Neural progenitor cell (in vitro differentiated cells): ENCODE results near the gene PIP4K2C. TPM values are rescaled to one million over a fixed set of nuclear protein-coding genes. Genes with fewer than 3 reads are reported as not detected.

Experiments used
- DNase-seq: peaks from one replicate; pipeline ENCODE4 v3.0.0-alpha.2; 2016; ENCODE audit warnings: low spot score
- H2AFZ ChIP-seq: fragments of 200-600 bp; sonication (generic); replicated peaks from 2 replicates; pipeline ENCODE4 v1.6.1; 2016; ENCODE audit warnings: antibody characterized with exemption
- H3F3A ChIP-seq: fragments of 200-600 bp; sonication (generic); 2 replicates; pipeline ENCODE4 v1.6.1; 2016; ENCODE audit warnings: antibody characterized with exemption, low read depth
- H3K27ac ChIP-seq: fragments of 200-600 bp; sonication (generic); 2 replicates; pipeline ENCODE4 v1.5.1; 2016; ENCODE audit warnings: mild to moderate bottlenecking
- H3K27me3 ChIP-seq: fragments of 200-600 bp; sonication (generic); 2 replicates; pipeline ENCODE4 v1.6.1; 2016; ENCODE audit warnings: mild to moderate bottlenecking, moderate library complexity
- H3K36me3 ChIP-seq: fragments of 200-600 bp; sonication (generic); 2 replicates; pipeline ENCODE4 v1.5.1; 2016
- H3K4me1 ChIP-seq: fragments of 200-600 bp; sonication (generic); 2 replicates; pipeline ENCODE4 v1.6.1; 2016; ENCODE audit warnings: mixed run types
- H3K4me2 ChIP-seq: fragments of 200-600 bp; sonication (generic); 2 replicates; pipeline ENCODE4 v1.6.1; 2016
- H3K4me3 ChIP-seq: fragments of 200-600 bp; sonication (generic); 2 replicates; pipeline ENCODE4 v1.5.1; 2016
- H3K79me2 ChIP-seq: fragments of 200-600 bp; sonication (generic); 2 replicates; pipeline ENCODE4 v1.6.1; 2016; ENCODE audit warnings: low read depth
- H3K9ac ChIP-seq: fragments of 200-600 bp; sonication (generic); 2 replicates; pipeline ENCODE4 v1.6.1; 2016
- H3K9me3 ChIP-seq: fragments of 200-600 bp; sonication (generic); 2 replicates; pipeline ENCODE4 v1.5.1; 2016; ENCODE audit warnings: low read depth
- H4K20me1 ChIP-seq: fragments of 200-600 bp; sonication (generic); 2 replicates; pipeline ENCODE4 v1.6.1; 2016; ENCODE audit warnings: low read depth
- H3K27ac Mint-ChIP-seq: 3 replicates; pipeline ENCODE4 v1.8.0; 2021; ENCODE audit warnings: mixed read lengths
- H3K27me3 Mint-ChIP-seq: 2 replicates; pipeline ENCODE4 v1.8.0; 2022; ENCODE audit warnings: low read depth, mild to moderate bottlenecking, inconsistent platforms, moderate library complexity, mixed read lengths; ENCODE audit not compliant: insufficient read depth
- H3K36me3 Mint-ChIP-seq: 3 replicates; pipeline ENCODE4 v1.8.0; 2021; ENCODE audit warnings: mixed read lengths
- H3K4me1 Mint-ChIP-seq: 3 replicates; pipeline ENCODE4 v1.8.0; 2021; ENCODE audit warnings: mixed read lengths
- H3K4me3 Mint-ChIP-seq: 3 replicates; pipeline ENCODE4 v1.8.0; 2021; ENCODE audit warnings: mild to moderate bottlenecking, moderate library complexity, mixed read lengths
- H3K9me3 Mint-ChIP-seq: 3 replicates; pipeline ENCODE4 v1.8.0; 2020; ENCODE audit warnings: mixed read lengths
- CTCF ChIP-seq: fragments of 200-600 bp; sonication (generic); IDR thresholded peaks from 2 replicates; pipeline ENCODE4 v1.5.1; 2017; ENCODE audit warnings: antibody characterized with exemption, mild to moderate bottlenecking
- EZH2 ChIP-seq: fragments of 200-600 bp; sonication (generic); IDR thresholded peaks from 2 replicates; pipeline ENCODE4 v1.6.1; 2017; ENCODE audit warnings: antibody characterized with exemption, mild to moderate bottlenecking, moderate library complexity
- EZH2phosphoT487 ChIP-seq: fragments of 200-600 bp; sonication (generic); IDR thresholded peaks from 2 replicates; pipeline ENCODE4 v1.6.1; 2017; ENCODE audit warnings: antibody characterized with exemption
- total RNA-seq: library from RNA; depleted of rRNA; stranded (reverse); fragments of >200 nt; gene quantifications from 2 replicates; pipeline ENCODE4 v1.2.3, GENCODE V29; 2015; ENCODE audit warnings: low replicate concordance

The PIP4K2C gene
- total RNA-seq, 1 donor from 2014 or later = 15.5 TPM

- H3K4me3 ChIP-seq = no peak overlapping the region
- H2AFZ ChIP-seq = no peak overlapping the region
- Mint-ChIP-seq H3K27me3 (peaks cover 7% of the 10 kb centered on the region), H3K4me1 (no peaks in the 10 kb centered on the region), H3K27ac (no peak overlapping the region), H3K4me3 (no peak overlapping the region), H3K36me3 (peaks cover 11% of the 10 kb centered on the region), H3K9me3 (no peaks in the 10 kb centered on the region)
- peaks cover 4% of the 10 kb centered on the region for H4K20me1 ChIP-seq
- H3K79me2 ChIP-seq = no peaks in the 10 kb centered on the region
- H3K9ac ChIP-seq = no peak overlapping the region
- H3K27ac ChIP-seq = no peak overlapping the region
- no peaks in the 10 kb centered on the region for H3K27me3 ChIP-seq
- H3K36me3 ChIP-seq = no peaks in the 10 kb centered on the region
- H3K9me3 ChIP-seq = no peaks in the 10 kb centered on the region
- H3K4me2 ChIP-seq = no peak overlapping the region
- no peak for DNase-seq
- H3K4me1 ChIP-seq = no peaks in the 10 kb centered on the region
- TF ChIP-seq CTCF = no peak
- TF ChIP-seq EZH2phosphoT487 = no peak
- TF ChIP-seq EZH2 = no peak
- H3F3A ChIP-seq = peaks cover 9% of the 10 kb centered on the region
Observed at GRCh38 chr12:57579011-57579410, 12.0 kb upstream of the PIP4K2C start.

- Histone ChIP-seq H3K4me3 (no peak overlapping the region), H3K4me2 (no peak overlapping the region), H3K36me3 (no peaks in the 10 kb centered on the region), H3F3A (peaks cover 9% of the 10 kb centered on the region), H3K79me2 (no peaks in the 10 kb centered on the region), H3K9ac (no peak overlapping the region), H3K4me1 (no peaks in the 10 kb centered on the region), H3K9me3 (no peaks in the 10 kb centered on the region), H2AFZ (no peak overlapping the region), H3K27ac (no peak overlapping the region), H4K20me1 (peaks cover 4% of the 10 kb centered on the region), H3K27me3 (no peaks in the 10 kb centered on the region)
- Mint-ChIP-seq H3K4me3 (no peak overlapping the region), H3K27ac (no peak overlapping the region), H3K27me3 (peaks cover 7% of the 10 kb centered on the region), H3K4me1 (no peaks in the 10 kb centered on the region), H3K9me3 (no peaks in the 10 kb centered on the region), H3K36me3 (peaks cover 9% of the 10 kb centered on the region)
- TF ChIP-seq CTCF (no peak), EZH2phosphoT487 (no peak), EZH2 (no peak)
- no peak for DNase-seq
Observed at GRCh38 chr12:57579677-57580465, 11.1 kb upstream of the PIP4K2C start.

GRCh38 chr12:57580466-57580795, 10.6 kb upstream of the PIP4K2C start:
- peaks cover 4% of the 10 kb centered on the region for H4K20me1 ChIP-seq
- no peak for DNase-seq
- H3K36me3 ChIP-seq = no peaks in the 10 kb centered on the region
- H3K27ac Mint-ChIP-seq = no peak overlapping the region
- H3K36me3 Mint-ChIP-seq = peaks cover 4% of the 10 kb centered on the region
- H3K9me3 ChIP-seq = no peaks in the 10 kb centered on the region
- peaks cover 5% of the 10 kb centered on the region for H3K27me3 Mint-ChIP-seq
- H3K79me2 ChIP-seq = no peaks in the 10 kb centered on the region
- no peak overlapping the region for H2AFZ ChIP-seq
- H3F3A ChIP-seq = peaks cover 9% of the 10 kb centered on the region
- H3K4me1 ChIP-seq = no peaks in the 10 kb centered on the region
- no peak overlapping the region for H3K4me3 Mint-ChIP-seq
- H3K4me3 ChIP-seq = no peak overlapping the region
- H3K4me2 ChIP-seq = no peak overlapping the region
- no peaks in the 10 kb centered on the region for H3K27me3 ChIP-seq
- H3K27ac ChIP-seq = no peak overlapping the region
- H3K4me1 Mint-ChIP-seq = no peaks in the 10 kb centered on the region
- no peak for TF ChIP-seq EZH2phosphoT487
- TF ChIP-seq EZH2 = no peak
- no peak for TF ChIP-seq CTCF
- no peaks in the 10 kb centered on the region for H3K9me3 Mint-ChIP-seq
- no peak overlapping the region for H3K9ac ChIP-seq
